SK-MEL-5 (cell line): ENCODE data around the gene DMRT1. TPM values are rescaled to one million over a fixed set of nuclear protein-coding genes. Genes with fewer than 3 reads are reported as not detected.
"Not testable (repeated sequence)": the region's sequence is repeated elsewhere in the genome, so short reads cannot be mapped to it uniquely, and the experiment has no call there.

Source experiments
- DNase-seq: peaks from one replicate; pipeline ENCODE4 v3.0.0-alpha.2; 2016; ENCODE audit warnings: low read depth, low spot score
- in situ Hi-C: cut with HindIII; loops from 2 replicates; pipeline ENCODE4 v1.10.0; 2016; ENCODE audit warnings: low sequenced_read_pairs, high pct_unique_total_duplicates, low pct_unique_long_range_greater_than_20kb
- total RNA-seq: library from RNA; depleted of rRNA; stranded (reverse); fragments of >200 nt; shearing (Covaris generic); gene quantifications from 2 replicates; pipeline ENCODE4 v1.2.3, GENCODE V29; 2014

The DMRT1 gene
- total RNA-seq, 1 experiment from 2014 or later: not detected

- DNase-seq: no peak
- in situ Hi-C loops: no loop called here
These were observed 133.7 kb downstream of the DMRT1 start for GRCh38 chr9:974996-975739.

GRCh38 chr9:975740-976257, 134.3 kb downstream of the DMRT1 start:
- in situ Hi-C loops: no loop called here
- no peak for DNase-seq

GRCh38 chr9:976258-976942, 134.9 kb downstream of the DMRT1 start, which contains the start of gene DMRT3:
TSS of gene DMRT3 (plus strand) at chr9:976655. CDS start at chr9:977002, 347 bp downstream.
- DNase-seq: no peak
- in situ Hi-C loops: no loop called here

- DNase-seq: no peak
- in situ Hi-C loops: no loop called here
These were observed 135.7 kb downstream of the DMRT1 start for GRCh38 chr9:976943-977837.

GRCh38 chr9:977838-978830, 136.6 kb downstream of the DMRT1 start:
- in situ Hi-C loops: no loop called here
- DNase-seq: no peak

- no peak for DNase-seq
- in situ Hi-C loops: no loop called here
These were observed 138.5 kb downstream of the DMRT1 start for GRCh38 chr9:979983-980382.

- no peak for DNase-seq
- in situ Hi-C loops: no loop called here
These were observed 139.1 kb downstream of the DMRT1 start for GRCh38 chr9:980640-981039.

- in situ Hi-C loops: no loop called here
- no peak for DNase-seq
These were observed 140.0 kb downstream of the DMRT1 start for GRCh38 chr9:981491-981898.

GRCh38 chr9:982394-983230, 141.1 kb downstream of the DMRT1 start:
- in situ Hi-C loops: no loop called here
- DNase-seq: no peak

- in situ Hi-C loops: no loop called here
- no peak for DNase-seq
These were observed 152.5 kb downstream of the DMRT1 start for GRCh38 chr9:994005-994404.

- DNase-seq: no peak
- in situ Hi-C loops: no loop called here
These were observed 153.7 kb downstream of the DMRT1 start for GRCh38 chr9:995192-995591.

GRCh38 chr9:995781-996180, 154.3 kb downstream of the DMRT1 start:
- in situ Hi-C loops: no loop called here
- no peak for DNase-seq

GRCh38 chr9:998299-999110, 157.0 kb downstream of the DMRT1 start:
- in situ Hi-C loops, DNase-seq: not testable (repeated sequence)

- in situ Hi-C loops: no loop called here
- DNase-seq: no peak
These were observed 160.3 kb downstream of the DMRT1 start for GRCh38 chr9:1001838-1002237.

GRCh38 chr9:1002678-1003077, 161.2 kb downstream of the DMRT1 start:
- DNase-seq: no peak
- in situ Hi-C loops: no loop called here
